Measurements from ENCODE around the gene PDE6H.

PDE6H gene

GRCh38 chr12:14984766-14985285, 12.0 kb downstream of the PDE6H start:
- peaks cover 7% of the 10 kb centered on the region; the same call in 1 of the 2 replicates for H3F3A ChIP-seq (ENCODE audit: insufficient read depth, low read length)
- no peaks in the 10 kb centered on the region for H3K9me3 ChIP-seq (replicated peaks; ENCODE audit: insufficient read depth, low read length)
- H3K4me2 ChIP-seq (ENCODE audit: low read depth, low read length): no peak overlapping the region
- no peak overlapping the region for H3K27ac ChIP-seq (ENCODE audit: low read length)
- H3K4me3 ChIP-seq (ENCODE audit: low read length): no peak overlapping the region
- no peaks in the 10 kb centered on the region for H3K36me3 ChIP-seq (replicated peaks; ENCODE audit: insufficient read depth, low read length)
- H2AFZ ChIP-seq (ENCODE audit: low read length): no peak overlapping the region
- TF ChIP-seq EZH2phosphoT487 (IDR thresholded peaks at IDR 0.05; ENCODE audit: low read length) (no peak), EZH2 (optimal IDR thresholded peaks at IDR 0.05; ENCODE audit: low read depth, low read length) (no peak), CTCF (IDR thresholded peaks at IDR 0.05; ENCODE audit: low read length) (no peak)
- no peaks in the 10 kb centered on the region for H3K9me2 ChIP-seq (replicated peaks; ENCODE audit: insufficient read depth, low read length)
- DNase-seq: no peak
- no peaks in the 10 kb centered on the region for H4K20me1 ChIP-seq (ENCODE audit: insufficient read depth, low read length)
- H3K79me2 ChIP-seq (ENCODE audit: low read length): no peaks in the 10 kb centered on the region
- H3K27me3 ChIP-seq (replicated peaks; ENCODE audit: insufficient read depth, low read length): no peaks in the 10 kb centered on the region
- no peak overlapping the region for H3K9ac ChIP-seq (ENCODE audit: low read length)
- H3K4me1 ChIP-seq (ENCODE audit: low read length): peaks cover 32% of the 10 kb centered on the region

GRCh38 chr12:14986449-14986848, 13.6 kb downstream of the PDE6H start:
- Histone ChIP-seq H3F3A (ENCODE audit: insufficient read depth, low read length) (peaks cover 7% of the 10 kb centered on the region; the same call in 1 of the 2 replicates), H3K9me3 (replicated peaks; ENCODE audit: insufficient read depth, low read length) (no peaks in the 10 kb centered on the region), H3K4me2 (ENCODE audit: low read depth, low read length) (no peak overlapping the region), H4K20me1 (ENCODE audit: insufficient read depth, low read length) (no peaks in the 10 kb centered on the region), H3K36me3 (replicated peaks; ENCODE audit: insufficient read depth, low read length) (no peaks in the 10 kb centered on the region), H3K9me2 (replicated peaks; ENCODE audit: insufficient read depth, low read length) (no peaks in the 10 kb centered on the region), H3K4me3 (ENCODE audit: low read length) (no peak overlapping the region), H2AFZ (ENCODE audit: low read length) (no peak overlapping the region), H3K4me1 (ENCODE audit: low read length) (peaks cover 38% of the 10 kb centered on the region), H3K27me3 (replicated peaks; ENCODE audit: insufficient read depth, low read length) (no peaks in the 10 kb centered on the region), H3K27ac (ENCODE audit: low read length) (no peak overlapping the region), H3K79me2 (ENCODE audit: low read length) (no peaks in the 10 kb centered on the region), H3K9ac (ENCODE audit: low read length) (no peak overlapping the region)
- no peak for DNase-seq
- TF ChIP-seq EZH2phosphoT487 (IDR thresholded peaks at IDR 0.05; ENCODE audit: low read length) (no peak), CTCF (IDR thresholded peaks at IDR 0.05; ENCODE audit: low read length) (peak; percentile 10; the same call in 1 of the 2 replicates)

- Histone ChIP-seq H3K9ac (ENCODE audit: low read length) (no peak overlapping the region), H2AFZ (ENCODE audit: low read length) (0 out of 2 replicates have a peak overlapping the region, but pooled peaks have one; percentile 29), H4K20me1 (ENCODE audit: insufficient read depth, low read length) (no peaks in the 10 kb centered on the region), H3K9me2 (replicated peaks; ENCODE audit: insufficient read depth, low read length) (no peaks in the 10 kb centered on the region), H3K27ac (ENCODE audit: low read length) (peak overlapping the region; percentile 11; the same call in 1 of the 2 replicates), H3K36me3 (replicated peaks; ENCODE audit: insufficient read depth, low read length) (no peaks in the 10 kb centered on the region), H3K4me3 (ENCODE audit: low read length) (0 out of 2 replicates have a peak overlapping the region, but pooled peaks have one; percentile 11), H3K27me3 (replicated peaks; ENCODE audit: insufficient read depth, low read length) (no peaks in the 10 kb centered on the region), H3K4me2 (ENCODE audit: low read depth, low read length) (peak overlapping the region; percentile 22; the same call in 1 of the 2 replicates), H3F3A (ENCODE audit: insufficient read depth, low read length) (peaks cover 7% of the 10 kb centered on the region; the same call in 1 of the 2 replicates), H3K4me1 (ENCODE audit: low read length) (peaks cover 36% of the 10 kb centered on the region), H3K79me2 (ENCODE audit: low read length) (no peaks in the 10 kb centered on the region), H3K9me3 (replicated peaks; ENCODE audit: insufficient read depth, low read length) (no peaks in the 10 kb centered on the region)
- DNase-seq: peak; percentile 26
- TF ChIP-seq CTCF (IDR thresholded peaks at IDR 0.05; ENCODE audit: low read length) (no peak), EZH2 (optimal IDR thresholded peaks at IDR 0.05; ENCODE audit: low read depth, low read length) (no peak), EZH2phosphoT487 (IDR thresholded peaks at IDR 0.05; ENCODE audit: low read length) (no peak)
Observed at GRCh38 chr12:14988035-14988434, 15.2 kb downstream of the PDE6H start.

Data from MM.1S (cell line).